HL-60 (cell line): ENCODE measurements around the gene LY6G6D.

Source experiments
- DNase-seq, 2 experiments: peaks; one replicate each; pipeline ENCODE4 v3.0.0-alpha.2; 2010 to 2020; ENCODE audit warnings: low read depth in 1 of 2, low spot score in 1 of 2
- H3K27ac ChIP-seq: fragments of 250-450 bp; sonication (Bioruptor Pico); replicated peaks from 2 replicates; pipeline ENCODE4 v1.5.1; 2020; ENCODE audit warnings: mild to moderate bottlenecking, moderate library complexity
- H3K27me3 ChIP-seq: fragments of 250-450 bp; sonication (Bioruptor Pico); 2 replicates; pipeline ENCODE4 v1.5.1; 2021; ENCODE audit warnings: mild to moderate bottlenecking, moderate library complexity; ENCODE audit not compliant: insufficient read depth, poor library complexity, severe bottlenecking
- H3K4me3 ChIP-seq: replicated peaks from 2 replicates; pipeline ENCODE4 v1.5.1; 2011; ENCODE audit warnings: mild to moderate bottlenecking, control low read depth, low read length; ENCODE audit not compliant: insufficient read depth
- GABPA ChIP-seq: IDR thresholded peaks from 2 replicates; pipeline ENCODE4 v1.6.1; 2012; ENCODE audit warnings: low read depth
- POLR2AphosphoS5 ChIP-seq: IDR thresholded peaks from 2 replicates; pipeline ENCODE4 v1.6.1; 2012; ENCODE audit warnings: low read depth
- SPI1 ChIP-seq: IDR thresholded peaks from 2 replicates; pipeline ENCODE4 v1.6.1; 2012; ENCODE audit warnings: low read depth, mild to moderate bottlenecking, borderline replicate concordance
- TF ChIP-seq, protein P1 (sequence below): IDR thresholded peaks from 2 replicates; pipeline ENCODE4 v1.6.1; 2012; ENCODE audit warnings: low read depth; ENCODE audit not compliant: insufficient replicate concordance
- TF ChIP-seq, protein P2 (sequence below): IDR thresholded peaks from one replicate; pipeline ENCODE4 v1.5.1; 2011; ENCODE audit warnings: low read length, control low read depth, inconsistent platforms; ENCODE audit not compliant: insufficient read depth

The LY6G6D gene

DNA sequence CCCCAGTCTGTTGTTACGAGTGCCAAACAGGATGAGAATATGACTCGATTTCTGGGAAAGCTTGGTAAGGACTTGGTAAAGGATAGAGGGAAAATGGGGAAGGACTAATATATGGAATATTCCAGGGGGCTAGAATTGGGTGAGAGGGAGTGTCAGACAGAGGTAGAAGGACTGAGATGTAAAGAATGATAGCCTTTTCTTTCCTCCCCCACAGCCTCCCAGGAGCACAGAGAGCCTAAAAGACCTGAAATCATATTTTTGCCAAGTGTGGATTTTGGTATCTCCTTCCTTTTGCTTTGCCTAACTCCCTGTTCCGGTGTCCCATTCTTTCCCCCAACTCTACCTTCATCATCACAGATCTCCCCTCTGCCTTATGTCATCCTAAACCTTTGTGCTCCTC is 27.7 kb downstream of the LY6G6D start:
- no peaks in the 10 kb centered on the region for H3K27me3 ChIP-seq
- H3K4me3 ChIP-seq: no peak overlapping the region
- TF ChIP-seq, protein P1, sequence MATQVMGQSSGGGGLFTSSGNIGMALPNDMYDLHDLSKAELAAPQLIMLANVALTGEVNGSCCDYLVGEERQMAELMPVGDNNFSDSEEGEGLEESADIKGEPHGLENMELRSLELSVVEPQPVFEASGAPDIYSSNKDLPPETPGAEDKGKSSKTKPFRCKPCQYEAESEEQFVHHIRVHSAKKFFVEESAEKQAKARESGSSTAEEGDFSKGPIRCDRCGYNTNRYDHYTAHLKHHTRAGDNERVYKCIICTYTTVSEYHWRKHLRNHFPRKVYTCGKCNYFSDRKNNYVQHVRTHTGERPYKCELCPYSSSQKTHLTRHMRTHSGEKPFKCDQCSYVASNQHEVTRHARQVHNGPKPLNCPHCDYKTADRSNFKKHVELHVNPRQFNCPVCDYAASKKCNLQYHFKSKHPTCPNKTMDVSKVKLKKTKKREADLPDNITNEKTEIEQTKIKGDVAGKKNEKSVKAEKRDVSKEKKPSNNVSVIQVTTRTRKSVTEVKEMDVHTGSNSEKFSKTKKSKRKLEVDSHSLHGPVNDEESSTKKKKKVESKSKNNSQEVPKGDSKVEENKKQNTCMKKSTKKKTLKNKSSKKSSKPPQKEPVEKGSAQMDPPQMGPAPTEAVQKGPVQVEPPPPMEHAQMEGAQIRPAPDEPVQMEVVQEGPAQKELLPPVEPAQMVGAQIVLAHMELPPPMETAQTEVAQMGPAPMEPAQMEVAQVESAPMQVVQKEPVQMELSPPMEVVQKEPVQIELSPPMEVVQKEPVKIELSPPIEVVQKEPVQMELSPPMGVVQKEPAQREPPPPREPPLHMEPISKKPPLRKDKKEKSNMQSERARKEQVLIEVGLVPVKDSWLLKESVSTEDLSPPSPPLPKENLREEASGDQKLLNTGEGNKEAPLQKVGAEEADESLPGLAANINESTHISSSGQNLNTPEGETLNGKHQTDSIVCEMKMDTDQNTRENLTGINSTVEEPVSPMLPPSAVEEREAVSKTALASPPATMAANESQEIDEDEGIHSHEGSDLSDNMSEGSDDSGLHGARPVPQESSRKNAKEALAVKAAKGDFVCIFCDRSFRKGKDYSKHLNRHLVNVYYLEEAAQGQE: no peak
- no peak for TF ChIP-seq POLR2AphosphoS5
- no peak for TF ChIP-seq GABPA
- TF ChIP-seq SPI1: no peak
- TF ChIP-seq, protein P2, sequence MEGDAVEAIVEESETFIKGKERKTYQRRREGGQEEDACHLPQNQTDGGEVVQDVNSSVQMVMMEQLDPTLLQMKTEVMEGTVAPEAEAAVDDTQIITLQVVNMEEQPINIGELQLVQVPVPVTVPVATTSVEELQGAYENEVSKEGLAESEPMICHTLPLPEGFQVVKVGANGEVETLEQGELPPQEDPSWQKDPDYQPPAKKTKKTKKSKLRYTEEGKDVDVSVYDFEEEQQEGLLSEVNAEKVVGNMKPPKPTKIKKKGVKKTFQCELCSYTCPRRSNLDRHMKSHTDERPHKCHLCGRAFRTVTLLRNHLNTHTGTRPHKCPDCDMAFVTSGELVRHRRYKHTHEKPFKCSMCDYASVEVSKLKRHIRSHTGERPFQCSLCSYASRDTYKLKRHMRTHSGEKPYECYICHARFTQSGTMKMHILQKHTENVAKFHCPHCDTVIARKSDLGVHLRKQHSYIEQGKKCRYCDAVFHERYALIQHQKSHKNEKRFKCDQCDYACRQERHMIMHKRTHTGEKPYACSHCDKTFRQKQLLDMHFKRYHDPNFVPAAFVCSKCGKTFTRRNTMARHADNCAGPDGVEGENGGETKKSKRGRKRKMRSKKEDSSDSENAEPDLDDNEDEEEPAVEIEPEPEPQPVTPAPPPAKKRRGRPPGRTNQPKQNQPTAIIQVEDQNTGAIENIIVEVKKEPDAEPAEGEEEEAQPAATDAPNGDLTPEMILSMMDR: no peak
- H3K27ac ChIP-seq: no peak overlapping the region
- no peak for DNase-seq

DNA sequence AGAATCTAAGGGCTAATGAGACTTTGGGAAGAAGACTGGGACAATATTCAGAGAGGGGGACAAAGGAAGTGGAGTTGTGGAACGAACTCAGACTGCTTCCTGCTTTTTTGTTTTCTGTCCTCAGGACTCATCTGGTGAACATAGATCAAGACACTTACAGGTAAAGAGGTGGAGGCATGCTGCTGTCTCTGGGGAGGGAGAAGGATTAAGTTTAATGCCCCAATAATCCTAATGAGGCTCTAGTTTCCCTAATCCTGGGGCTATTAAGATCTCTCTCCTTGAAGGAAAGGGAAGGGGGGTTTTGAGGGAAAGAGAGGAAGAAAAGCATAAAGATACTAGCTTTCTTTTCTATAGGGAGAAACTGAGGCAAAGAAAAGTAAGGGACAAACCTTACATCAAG is 29.3 kb downstream of the LY6G6D start:
- DNase-seq: no peak
- H3K27ac ChIP-seq: no peak overlapping the region
- H3K4me3 ChIP-seq: no peak overlapping the region
- H3K27me3 ChIP-seq: no peaks in the 10 kb centered on the region
- TF ChIP-seq POLR2AphosphoS5: no peak
- TF ChIP-seq, protein P2: no peak
- TF ChIP-seq SPI1: no peak
- TF ChIP-seq, protein P1: no peak
- TF ChIP-seq GABPA: no peak

DNA sequence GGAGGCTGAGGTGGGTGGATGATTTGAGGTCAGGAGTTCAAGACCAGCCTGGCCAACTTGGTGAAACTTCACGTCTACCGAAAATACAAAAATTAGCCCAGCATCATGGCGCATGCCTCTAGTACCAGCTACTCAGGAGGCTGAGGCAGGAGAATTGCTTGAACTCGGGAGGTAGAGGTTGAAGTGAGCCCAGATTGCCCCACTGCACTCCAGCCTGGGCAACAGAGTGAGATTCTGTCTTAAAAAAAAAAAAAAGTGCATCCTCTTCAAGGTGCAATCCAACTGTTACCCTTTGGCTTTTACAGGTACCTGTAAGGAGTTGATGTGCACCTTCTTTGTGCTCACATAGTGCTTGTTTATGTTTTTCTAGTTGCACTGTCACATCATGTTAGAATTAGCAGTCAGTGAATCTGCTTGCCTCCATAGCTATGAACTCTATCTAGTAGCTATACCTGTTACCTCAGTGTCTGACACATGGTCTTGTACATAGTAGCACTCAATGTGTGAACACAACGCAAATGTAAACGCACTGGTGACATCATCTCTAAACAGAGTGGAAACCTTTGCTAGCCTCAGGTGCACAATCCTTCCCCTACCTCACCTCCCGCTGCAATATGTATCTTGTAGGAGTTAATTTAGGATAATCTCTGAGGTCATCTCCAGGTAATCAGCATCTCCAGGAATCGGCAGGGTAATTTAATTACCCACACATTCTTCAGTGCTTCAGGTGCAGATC is 34.3 kb downstream of the LY6G6D start:
- Histone ChIP-seq H3K4me3 (no peak overlapping the region), H3K27me3 (no peaks in the 10 kb centered on the region), H3K27ac (no peak overlapping the region)
- TF ChIP-seq GABPA (no peak), SPI1 (no peak), POLR2AphosphoS5 (no peak)
- TF ChIP-seq, protein P1: no peak
- TF ChIP-seq, protein P2: no peak
- DNase-seq: no peak
